DND-41 (cell line): ENCODE measurements around the gene HLA-C.

Experiments
- CTCF ChIP-seq: IDR thresholded peaks from 2 replicates; pipeline ENCODE4 v1.5.1; 2012; ENCODE audit warnings: borderline replicate concordance, low read length, moderate library complexity, mild to moderate bottlenecking; ENCODE audit not compliant: poor library complexity, severe bottlenecking; ENCODE audit errors: extremely low read depth
- EZH2 ChIP-seq: IDR thresholded peaks from 3 replicates; pipeline ENCODE4 v1.6.1; 2012; ENCODE audit warnings: borderline replicate concordance, low read depth, mild to moderate bottlenecking, moderate library complexity, low read length, inconsistent platforms; ENCODE audit not compliant: severe bottlenecking

GRCh38 chr6:31285486-31285885 is 13.6 kb upstream of the HLA-C start:
- no peak for TF ChIP-seq CTCF
- no peak for TF ChIP-seq EZH2
